ENCODE measurements around the gene FOXM1. TPM values are rescaled to one million over a fixed set of nuclear protein-coding genes. Genes with fewer than 3 reads are reported as not detected.

The FOXM1 gene
- polyA plus RNA-seq, 1 donor: 13.7 TPM

Other genes with a start within 250 kb of the FOXM1 start
- 41.5 TPM for gene FKBP4, start 82.2 kb downstream of the FOXM1 start, polyA plus RNA-seq (ENCODE audit: insufficient read length)
- 32.6 TPM for gene ITFG2, start 64.5 kb downstream of the FOXM1 start, polyA plus RNA-seq (ENCODE audit: insufficient read length)
- gene NRIP2, start 42.1 kb downstream of the FOXM1 start, polyA plus RNA-seq (ENCODE audit: insufficient read length): 6.2 TPM
- 1.2 TPM for gene TEX52, start 20.1 kb downstream of the FOXM1 start, polyA plus RNA-seq (ENCODE audit: insufficient read length)
- 21.3 TPM for gene RHNO1, start within 50 bp of the FOXM1 start, polyA plus RNA-seq (ENCODE audit: insufficient read length)
- 24.1 TPM for gene TULP3, start 13.7 kb upstream of the FOXM1 start, polyA plus RNA-seq (ENCODE audit: insufficient read length)
- gene TEAD4, start 82.2 kb upstream of the FOXM1 start, polyA plus RNA-seq (ENCODE audit: insufficient read length): 99.9 TPM
- 112 TPM for gene TSPAN9, start 200.2 kb upstream of the FOXM1 start, polyA plus RNA-seq (ENCODE audit: insufficient read length)